ENCODE data around the gene NACC2. TPM values are rescaled to one million over a fixed set of nuclear protein-coding genes. Genes with fewer than 3 reads are reported as not detected.

NACC2 gene
- total and polyA plus RNA-seq, 9 donors: 7.0 to 47.0 (median 27.2) TPM

GRCh38 chr9:136093995-136094881 is 851 bp downstream of the NACC2 start:
- no peaks in the 10 kb centered on the region for H3K36me3 ChIP-seq
- intact Hi-C loops (cut with DNase I): no loop called here
- TF ChIP-seq POLR2A (IDR thresholded peaks at IDR 0.05) (peak; percentile 37), EP300 (IDR thresholded peaks at IDR 0.05) (no peak)

GRCh38 chr9:136093346-136093986 is 1.6 kb downstream of the NACC2 start:
- Histone ChIP-seq H3K9me3 (no peaks in the 10 kb centered on the region), H3K36me3 (no peaks in the 10 kb centered on the region), H3K4me1 (ENCODE audit: insufficient read depth) (peaks cover 14% of the 10 kb centered on the region), H3K27ac (peak overlapping the region; percentile 91 to 96), H3K27me3 (no peaks in the 10 kb centered on the region), H3K4me3 (peak overlapping the region; percentile 83)
- TF ChIP-seq POLR2A (IDR thresholded peaks at IDR 0.05): no peak
- TF ChIP-seq, protein P1, sequence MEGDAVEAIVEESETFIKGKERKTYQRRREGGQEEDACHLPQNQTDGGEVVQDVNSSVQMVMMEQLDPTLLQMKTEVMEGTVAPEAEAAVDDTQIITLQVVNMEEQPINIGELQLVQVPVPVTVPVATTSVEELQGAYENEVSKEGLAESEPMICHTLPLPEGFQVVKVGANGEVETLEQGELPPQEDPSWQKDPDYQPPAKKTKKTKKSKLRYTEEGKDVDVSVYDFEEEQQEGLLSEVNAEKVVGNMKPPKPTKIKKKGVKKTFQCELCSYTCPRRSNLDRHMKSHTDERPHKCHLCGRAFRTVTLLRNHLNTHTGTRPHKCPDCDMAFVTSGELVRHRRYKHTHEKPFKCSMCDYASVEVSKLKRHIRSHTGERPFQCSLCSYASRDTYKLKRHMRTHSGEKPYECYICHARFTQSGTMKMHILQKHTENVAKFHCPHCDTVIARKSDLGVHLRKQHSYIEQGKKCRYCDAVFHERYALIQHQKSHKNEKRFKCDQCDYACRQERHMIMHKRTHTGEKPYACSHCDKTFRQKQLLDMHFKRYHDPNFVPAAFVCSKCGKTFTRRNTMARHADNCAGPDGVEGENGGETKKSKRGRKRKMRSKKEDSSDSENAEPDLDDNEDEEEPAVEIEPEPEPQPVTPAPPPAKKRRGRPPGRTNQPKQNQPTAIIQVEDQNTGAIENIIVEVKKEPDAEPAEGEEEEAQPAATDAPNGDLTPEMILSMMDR (IDR thresholded peaks at IDR 0.05): no peak
- no peak for TF ChIP-seq EP300 (IDR thresholded peaks at IDR 0.05)
- DNase-seq: peak in 1 of 5 donors; percentile 22
- WGBS, 3 donors: 39 to 55% (median 47%) methylated on average over 16 of the region's 16 CpGs
- intact Hi-C loops (cut with DNase I): no loop called here

More at GRCh38 chr9:136093995-136094881, 851 bp downstream of the NACC2 start:
- Histone ChIP-seq H3K27me3 (no peaks in the 10 kb centered on the region), H3K27ac (peak overlapping the region; percentile 91 to 96), H3K9me3 (no peaks in the 10 kb centered on the region), H3K4me1 (ENCODE audit: insufficient read depth) (peaks cover 14% of the 10 kb centered on the region), H3K4me3 (peak overlapping the region; percentile 83)
- WGBS, 3 donors: 4 to 5% (median 4%) methylated on average over 50 to 74 of the region's 74 CpGs
- peak; percentile 82 to 89 (median 84) for DNase-seq

- Histone ChIP-seq H3K27me3 (no peaks in the 10 kb centered on the region), H3K36me3 (no peaks in the 10 kb centered on the region), H3K4me3 (no peak overlapping the region), H3K4me1 (ENCODE audit: insufficient read depth) (peaks cover 14% of the 10 kb centered on the region), H3K9me3 (no peaks in the 10 kb centered on the region), H3K27ac (peak overlapping the region in 1 of 2 donors; percentile 91)
- no peak for TF ChIP-seq POLR2A (IDR thresholded peaks at IDR 0.05)
- no peak for TF ChIP-seq EP300 (IDR thresholded peaks at IDR 0.05)
- TF ChIP-seq, protein P1 (IDR thresholded peaks at IDR 0.05): no peak
- 83 to 85% (median 83%) methylated on average over 9 of the region's 9 CpGs for WGBS, 3 donors
- no peak for DNase-seq
- intact Hi-C loops (cut with DNase I): no loop called here
These were observed 2.3 kb downstream of the NACC2 start for GRCh38 chr9:136092741-136093140.

DNA sequence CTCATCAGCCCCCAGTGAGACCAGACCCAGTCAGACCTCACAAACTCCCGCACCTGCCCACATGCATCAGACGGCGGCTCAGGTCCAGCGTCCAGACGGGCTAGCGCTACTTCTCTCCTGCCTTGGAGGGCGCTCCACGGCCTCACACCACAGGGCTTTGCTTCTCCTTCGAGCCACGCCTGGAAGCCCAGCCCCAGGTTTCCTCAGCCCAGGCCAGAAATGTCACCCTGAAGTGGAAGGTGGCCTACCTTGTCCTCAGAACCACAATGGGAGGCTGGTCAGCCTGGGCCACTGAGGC is 2.8 kb downstream of the NACC2 start:
- peaks cover 14% of the 10 kb centered on the region for H3K4me1 ChIP-seq (ENCODE audit: insufficient read depth)
- no peak overlapping the region for H3K4me3 ChIP-seq

More for the DNA sequence above, 2.8 kb downstream of the NACC2 start:
- intact Hi-C loops (cut with DNase I): no loop called here
- TF ChIP-seq, protein P1 (IDR thresholded peaks at IDR 0.05): no peak
- TF ChIP-seq EP300 (IDR thresholded peaks at IDR 0.05) (no peak), POLR2A (IDR thresholded peaks at IDR 0.05) (no peak)
- DNase-seq: no peak
- no peaks in the 10 kb centered on the region for H3K36me3 ChIP-seq
- H3K27me3 ChIP-seq: no peaks in the 10 kb centered on the region
- no peaks in the 10 kb centered on the region for H3K9me3 ChIP-seq
- WGBS, 3 donors: 85 to 88% (median 87%) methylated on average over 10 of the region's 10 CpGs
- H3K27ac ChIP-seq: no peak overlapping the region

Data from ovary (tissue), 9 donors.